Stomach smooth muscle (tissue), 2 donors: ENCODE data around the gene ZNF423.
A peak's percentile ranks its signal among the peaks of the same experiment; 100 is the strongest.

Experiments used
- H3K27ac ChIP-seq: one replicate; pipeline ENCODE4 v1.7.0; 2013; ENCODE audit warnings: mild to moderate bottlenecking, low read length, inconsistent platforms
- H3K27me3 ChIP-seq, 2 donors: one replicate each; pipeline ENCODE4 v1.7.0; 2013; ENCODE audit warnings: low read length in 2 of 2; ENCODE audit not compliant: insufficient read depth in 2 of 2, control insufficient read depth in 1 of 2
- H3K36me3 ChIP-seq, 2 donors: one replicate each; pipeline ENCODE4 v1.7.0; 2013; ENCODE audit warnings: low read length in 2 of 2; ENCODE audit not compliant: control insufficient read depth in 2 of 2, insufficient read depth in 2 of 2
- H3K4me1 ChIP-seq: one replicate; pipeline ENCODE4 v1.7.0; 2013; ENCODE audit warnings: low read length; ENCODE audit not compliant: control insufficient read depth, insufficient read depth
- H3K4me3 ChIP-seq, 2 donors: one replicate each; pipeline ENCODE4 v1.7.0; 2013; ENCODE audit warnings: low read length in 2 of 2
- H3K9ac ChIP-seq, 2 donors: one replicate each; pipeline ENCODE4 v1.7.0; 2013; ENCODE audit warnings: low read length in 2 of 2, mild to moderate bottlenecking in 1 of 2
- H3K9me3 ChIP-seq, 2 donors: one replicate each; pipeline ENCODE4 v1.7.0; 2013; ENCODE audit warnings: low read length in 2 of 2; ENCODE audit not compliant: control insufficient read depth in 2 of 2
- donor health status: healthy.
- donor health status: Pancreatic carcinoma.

Gene ZNF423

DNA sequence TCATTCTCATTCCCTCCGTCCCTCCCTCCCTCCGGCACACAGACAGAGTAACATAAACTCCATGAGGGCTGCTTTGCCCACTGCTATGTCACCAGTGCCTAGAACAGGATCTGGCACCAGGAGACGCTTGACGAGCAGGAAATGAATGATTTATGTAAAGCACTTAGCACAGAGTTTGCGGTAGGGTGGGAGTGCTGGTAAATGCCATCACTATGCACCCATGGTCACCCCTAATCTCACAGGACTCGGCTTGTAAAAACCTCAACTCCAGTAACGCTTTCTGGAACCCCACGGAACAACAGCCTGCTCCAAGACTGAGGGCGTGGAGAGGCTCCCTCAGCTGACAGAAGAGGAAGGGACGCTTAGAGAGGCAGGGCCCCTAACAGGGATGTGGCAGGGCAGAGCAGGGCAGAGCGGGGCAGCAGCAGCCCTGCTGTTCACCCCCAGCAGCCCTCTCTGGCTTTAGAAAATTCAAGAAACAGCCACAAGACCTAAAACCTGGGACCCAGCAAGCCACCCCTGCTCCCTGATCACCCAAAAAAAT is 325.4 kb downstream of the ZNF423 start:
- Histone ChIP-seq H3K27ac (no peak overlapping the region), H3K36me3 (no peaks in the 10 kb centered on the region), H3K9me3 (no peaks in the 10 kb centered on the region), H3K4me3 (no peak overlapping the region), H3K4me1 (peaks cover 7% of the 10 kb centered on the region), H3K9ac (no peak overlapping the region), H3K27me3 (no peaks in the 10 kb centered on the region)

- H3K4me1 ChIP-seq = peaks cover 7% of the 10 kb centered on the region
- no peaks in the 10 kb centered on the region for H3K36me3 ChIP-seq
- H3K9ac ChIP-seq = no peak overlapping the region
- H3K27ac ChIP-seq = no peak overlapping the region
- H3K9me3 ChIP-seq = no peaks in the 10 kb centered on the region
- H3K4me3 ChIP-seq = no peak overlapping the region
- H3K27me3 ChIP-seq = no peaks in the 10 kb centered on the region
These were observed 326.4 kb downstream of the ZNF423 start for GRCh38 chr16:49529411-49530045.

DNA sequence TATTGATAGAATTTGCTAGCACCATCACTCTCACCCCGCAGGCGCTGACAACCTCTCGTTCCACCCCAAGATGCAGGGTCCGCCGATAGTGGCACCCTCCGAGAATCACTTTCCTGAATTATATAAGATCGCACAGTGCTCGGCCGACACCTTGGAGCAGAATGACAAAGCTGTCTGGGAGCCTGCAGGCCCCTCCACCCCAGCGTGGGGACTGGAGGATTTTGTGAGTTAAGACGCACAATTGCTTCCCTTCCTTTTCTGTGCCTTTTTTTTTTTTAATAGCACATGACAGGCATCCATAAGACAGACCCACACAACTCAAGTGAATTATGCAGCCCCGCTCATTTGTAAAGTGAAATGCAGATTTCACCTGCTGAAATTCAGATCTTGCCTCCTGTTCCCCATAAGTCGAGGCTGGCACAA is 327.0 kb downstream of the ZNF423 start:
- Histone ChIP-seq H3K27ac (peak overlapping the region; percentile 46), H3K4me3 (peak overlapping the region in 1 of 2 donors; percentile 72), H3K9me3 (no peaks in the 10 kb centered on the region), H3K36me3 (peaks cover 0 to under 1% of the 10 kb centered on the region in 2 donors), H3K27me3 (no peaks in the 10 kb centered on the region), H3K4me1 (peaks cover 7% of the 10 kb centered on the region), H3K9ac (no peak overlapping the region)

DNA sequence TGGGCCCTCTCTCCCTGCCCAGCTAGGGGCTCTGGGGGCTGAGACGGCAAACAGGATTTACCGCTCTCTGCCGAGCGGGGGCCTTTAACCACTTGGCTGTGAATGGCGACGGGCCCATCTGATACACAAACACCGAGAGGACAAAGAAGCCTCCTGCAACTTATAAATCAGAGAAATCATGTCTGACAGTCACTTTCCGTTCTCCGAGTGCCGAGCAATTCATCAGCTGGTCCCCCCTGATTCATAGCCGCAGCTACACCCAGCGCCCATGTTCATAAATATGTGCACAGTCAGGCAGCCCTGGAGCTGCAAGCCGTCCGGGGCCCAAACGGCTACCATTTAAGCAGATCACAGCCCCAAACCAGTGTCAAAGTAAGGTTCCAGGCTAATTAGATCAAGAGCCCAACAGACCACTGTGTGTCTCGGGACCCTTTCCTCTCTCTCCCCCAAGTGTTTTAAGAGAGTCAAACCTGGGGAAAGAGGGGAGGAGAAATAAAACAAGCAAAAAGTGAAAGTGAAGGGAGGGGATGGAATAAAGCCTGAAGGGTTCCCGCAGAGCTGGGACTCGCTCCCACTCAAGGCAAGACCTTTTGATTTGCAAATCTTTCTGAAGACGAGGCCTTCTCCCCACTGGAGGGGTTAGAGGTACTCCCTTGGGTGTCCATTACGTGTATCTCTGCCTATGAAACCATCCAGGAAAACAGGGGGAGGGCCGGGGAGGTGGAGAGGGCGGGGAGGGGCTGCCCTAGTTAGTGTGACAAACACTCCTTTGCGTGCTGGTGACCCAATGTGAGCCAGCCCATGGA is 327.6 kb downstream of the ZNF423 start:
- Histone ChIP-seq H3K9me3 (no peaks in the 10 kb centered on the region), H3K9ac (peak overlapping the region; percentile 55 to 57), H3K36me3 (peaks cover under 1 to 6% of the 10 kb centered on the region in 2 donors), H3K4me1 (peaks cover 7% of the 10 kb centered on the region), H3K27me3 (no peaks in the 10 kb centered on the region), H3K27ac (peak overlapping the region; percentile 46), H3K4me3 (peak overlapping the region; percentile 55 to 72)

- Histone ChIP-seq H3K9ac (peak overlapping the region in 1 of 2 donors; percentile 55), H3K27ac (no peak overlapping the region), H3K36me3 (peaks cover 7 to 9% of the 10 kb centered on the region in 2 donors), H3K9me3 (no peaks in the 10 kb centered on the region), H3K4me3 (peak overlapping the region; percentile 55 to 72), H3K4me1 (peaks cover 7% of the 10 kb centered on the region), H3K27me3 (no peaks in the 10 kb centered on the region)
These were observed 328.3 kb downstream of the ZNF423 start for GRCh38 chr16:49527611-49528010.

GRCh38 chr16:49526860-49527365 is 329.0 kb downstream of the ZNF423 start:
- H3K27me3 ChIP-seq = no peaks in the 10 kb centered on the region
- no peaks in the 10 kb centered on the region for H3K9me3 ChIP-seq
- H3K4me3 ChIP-seq = no peak overlapping the region

DNA sequence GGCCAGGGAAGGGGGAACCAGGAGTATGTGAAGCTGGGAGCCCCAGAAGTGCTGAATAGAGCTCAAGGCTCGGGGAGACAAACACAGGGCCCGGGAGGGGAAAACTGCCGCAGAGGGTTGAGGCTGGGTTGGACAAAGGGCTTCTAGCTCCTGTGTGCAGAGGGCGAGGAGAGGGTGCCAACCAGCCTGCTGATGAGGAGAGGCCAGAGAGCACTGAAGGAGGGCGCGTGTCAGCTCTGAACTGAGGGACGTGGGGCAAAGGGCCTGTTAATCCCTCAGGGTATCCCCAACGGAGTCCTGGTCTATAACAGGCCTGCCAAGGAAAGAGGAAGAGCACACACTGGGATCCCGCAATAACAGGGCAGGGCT is 331.0 kb downstream of the ZNF423 start:
- Histone ChIP-seq H3K9me3 (no peaks in the 10 kb centered on the region), H3K27ac (no peak overlapping the region), H3K27me3 (no peaks in the 10 kb centered on the region), H3K36me3 (peaks cover 10 to 14% of the 10 kb centered on the region in 2 donors), H3K4me1 (peaks cover 7% of the 10 kb centered on the region), H3K4me3 (no peak overlapping the region), H3K9ac (no peak overlapping the region)

More at GRCh38 chr16:49526860-49527365, 329.0 kb downstream of the ZNF423 start:
- no peak overlapping the region for H3K9ac ChIP-seq
- H3K27ac ChIP-seq = no peak overlapping the region
- peaks cover 10 to 12% of the 10 kb centered on the region in 2 donors for H3K36me3 ChIP-seq
- peaks cover 7% of the 10 kb centered on the region for H3K4me1 ChIP-seq

DNA sequence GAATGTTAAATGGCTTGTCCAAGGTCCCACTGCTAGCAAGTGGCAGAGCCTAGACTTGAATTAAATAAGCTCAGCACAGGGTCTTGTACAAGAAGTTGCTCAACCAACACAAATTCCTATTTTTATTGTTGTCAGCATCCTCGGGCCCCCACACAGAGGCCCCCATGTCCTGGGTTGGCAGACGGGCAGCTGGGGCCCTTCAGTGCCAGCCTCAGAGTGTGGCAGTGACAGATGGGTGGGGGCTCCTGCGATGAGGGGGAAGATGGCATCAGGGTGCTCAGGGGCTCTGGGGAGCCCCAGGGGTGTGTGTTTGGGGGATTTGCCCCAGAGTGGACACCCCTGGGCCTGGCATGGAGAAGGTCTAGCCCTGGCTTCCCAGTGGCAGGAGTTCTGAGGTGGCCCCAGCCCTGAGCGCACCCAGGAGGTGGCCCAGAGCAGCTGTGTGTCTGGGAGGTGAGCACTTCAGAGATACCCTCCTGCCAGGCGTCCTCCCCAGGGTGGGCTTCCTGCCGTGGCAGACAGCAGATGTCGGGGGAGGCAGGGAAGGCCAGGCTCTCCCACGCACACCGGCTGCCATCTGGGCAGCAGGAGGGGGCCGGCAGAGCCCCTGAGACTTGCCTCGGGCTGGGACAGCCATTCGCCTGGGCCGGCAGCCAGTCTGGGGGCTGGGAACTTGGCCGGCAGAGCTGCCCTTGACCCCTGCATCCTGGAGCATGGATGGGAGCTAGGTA is 331.5 kb downstream of the ZNF423 start:
- Histone ChIP-seq H3K27ac (no peak overlapping the region), H3K27me3 (no peaks in the 10 kb centered on the region), H3K4me3 (no peak overlapping the region), H3K36me3 (peaks cover 10 to 14% of the 10 kb centered on the region in 2 donors), H3K9ac (no peak overlapping the region), H3K4me1 (peaks cover 7% of the 10 kb centered on the region), H3K9me3 (no peaks in the 10 kb centered on the region)

DNA sequence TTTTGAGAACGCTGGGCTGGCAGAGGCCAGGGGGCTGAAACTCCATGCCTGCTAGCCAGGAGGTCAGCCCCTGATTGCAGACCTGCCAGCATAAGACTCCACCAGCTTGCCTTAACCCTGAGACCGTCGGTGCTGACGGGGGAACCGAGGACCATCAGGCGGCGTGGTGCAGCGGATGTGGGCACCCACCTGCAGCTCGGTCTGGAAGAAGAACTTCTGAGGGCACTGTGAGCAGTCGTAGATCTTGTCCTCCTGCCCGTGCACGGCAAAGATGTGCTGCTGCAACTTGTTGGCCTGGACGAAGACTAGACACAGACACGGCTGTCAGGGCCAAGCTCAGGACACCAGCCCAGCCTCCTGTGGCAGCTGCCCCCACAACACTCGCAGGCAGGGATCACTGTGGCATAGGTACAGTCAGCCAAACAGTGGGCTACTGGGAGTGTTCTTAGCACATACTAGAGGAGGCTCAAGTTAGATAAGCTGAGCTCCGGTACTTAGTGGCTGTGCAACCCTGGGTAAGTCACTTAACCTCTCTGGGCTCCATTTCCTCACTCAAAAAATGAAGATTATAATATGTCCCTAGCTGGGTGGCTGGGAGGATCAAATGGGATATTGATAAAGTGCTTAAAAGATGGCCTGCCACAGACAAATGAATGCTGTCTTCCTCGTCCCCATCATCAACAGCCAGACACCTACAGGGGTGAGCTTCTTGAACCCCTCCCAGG is 332.3 kb downstream of the ZNF423 start:
- no peaks in the 10 kb centered on the region for H3K27me3 ChIP-seq
- H3K27ac ChIP-seq = no peak overlapping the region
- H3K9me3 ChIP-seq = no peaks in the 10 kb centered on the region
- H3K9ac ChIP-seq = no peak overlapping the region
- no peak overlapping the region for H3K4me3 ChIP-seq
- peaks cover 10 to 16% of the 10 kb centered on the region in 2 donors for H3K36me3 ChIP-seq
- peaks cover 7% of the 10 kb centered on the region for H3K4me1 ChIP-seq
